A549 (cell line): ENCODE measurements around the gene HIGD1A. TPM values are rescaled to one million over a fixed set of nuclear protein-coding genes. Genes with fewer than 3 reads are reported as not detected.

Experiments
- ATAC-seq, 2 experiments: fragments of 200-7000 bp in 1 of 2; fragments of >200 bp in 1 of 2; cut with Nextera tagmentation in 1 of 2; cut with Tn5 transposase in 1 of 2; 3 replicates each; pipeline versions ENCODE4 v1.8.0 to v1.9.1; 2018 to 2020; ENCODE audit warnings: mild to moderate bottlenecking in 1 of 2, moderate library complexity in 1 of 2
- CTCF ChIA-PET: fragments of 300-600 bp; sonication (Branson Sonifier 250); formaldehyde crosslinking; extraction: SDS; loops from one replicate; lab custom pipeline; 2021; ENCODE audit warnings: antibody characterized with exemption, inconsistent platforms; lab: Yijun Ruan, JAX
- POLR2A ChIA-PET: fragments of 350-600 bp; formaldehyde crosslinking; extraction: SDS; loops from one replicate; lab custom pipeline; 2021; ENCODE audit warnings: antibody characterized with exemption, inconsistent platforms; lab: Yijun Ruan, JAX
- DNase-seq, 2 experiments: peaks; one replicate each; pipeline versions ENCODE4 v3.0.0 to v3.0.0-alpha.2; 2011 to 2016; ENCODE audit warnings: low read depth in 1 of 2, low spot score in 1 of 2
- FAIRE-seq: peaks from 2 replicates; lab custom pipeline; 2011; peaks lifted over from hg19 to GRCh38; lab: Jason Lieb, UNC
- H3K27ac ChIP-seq, 2 experiments: fragments of >200 bp; sonication (Bioruptor Twin); formaldehyde crosslinking; 3 replicates each; pipeline ENCODE4 v1.5.1; 2016 to 2017
- H3K4me1 ChIP-seq: fragments of >200 bp; sonication (Bioruptor Twin); formaldehyde crosslinking; 3 replicates; pipeline ENCODE4 v1.6.1; 2016
- H3K4me2 ChIP-seq: fragments of >200 bp; sonication (Bioruptor Twin); formaldehyde crosslinking; 3 replicates; pipeline ENCODE4 v1.6.1; 2016
- H3K4me3 ChIP-seq: fragments of >200 bp; sonication (Bioruptor Twin); formaldehyde crosslinking; 3 replicates; pipeline ENCODE4 v1.5.1; 2016
- H3K9me3 ChIP-seq: fragments of >200 bp; sonication (Bioruptor Twin); formaldehyde crosslinking; 3 replicates; pipeline ENCODE4 v1.6.1; 2016
- ATOH8 ChIP-seq: fragments of 250-450 bp; sonication (Bioruptor Pico); IDR thresholded peaks from 2 replicates; pipeline ENCODE4 v1.5.0; 2020; ENCODE audit warnings: low read depth, mild to moderate bottlenecking, moderate library complexity
- E2F6 ChIP-seq: IDR thresholded peaks from 2 replicates; pipeline ENCODE4 v1.6.1; 2012; ENCODE audit warnings: low read depth, borderline replicate concordance
- HOXA7 ChIP-seq: fragments of 250-450 bp; sonication (Bioruptor Pico); IDR thresholded peaks from 2 replicates; pipeline ENCODE4 v1.5.0; 2020; ENCODE audit warnings: mild to moderate bottlenecking, moderate library complexity
- JUNB ChIP-seq: fragments of >200 bp; sonication (Bioruptor Twin); formaldehyde crosslinking; IDR thresholded peaks from 2 replicates; pipeline ENCODE4 v1.6.1; 2016
- POLR2AphosphoS2 ChIP-seq: conservative IDR thresholded peaks from 2 replicates; pipeline ENCODE4 v1.6.1; 2012; ENCODE audit warnings: low read length, improper control_type of control experiment, inconsistent platforms
- RAD21 ChIP-seq, 2 experiments: fragments of >200 bp in 1 of 2; sonication (Bioruptor Twin) in 1 of 2; formaldehyde crosslinking in 1 of 2; IDR thresholded peaks in 1 of 2; conservative IDR thresholded peaks in 1 of 2; 2 replicates in 1 of 2; 3 replicates in 1 of 2; pipeline ENCODE4 v1.6.1; 2012 to 2018; ENCODE audit warnings: inconsistent platforms in 1 of 2
- RFX5 ChIP-seq: fragments of 450-650 bp; IDR thresholded peaks from 2 replicates; pipeline ENCODE4 v1.7.1; 2014; ENCODE audit warnings: antibody characterized with exemption, mild to moderate bottlenecking, moderate library complexity
- RNF2 ChIP-seq: fragments of 200-600 bp; sonication (generic); IDR thresholded peaks from 2 replicates; pipeline ENCODE4 v1.6.1; 2016; ENCODE audit warnings: low read depth, mild to moderate bottlenecking, antibody characterized with exemption, moderate library complexity, borderline replicate concordance
- SMC3 ChIP-seq: fragments of >200 bp; sonication (Bioruptor Twin); formaldehyde crosslinking; IDR thresholded peaks from 3 replicates; pipeline ENCODE4 v1.6.1; 2018; ENCODE audit warnings: inconsistent platforms
- TFCP2L1 ChIP-seq: fragments of 250-450 bp; sonication (Bioruptor Pico); IDR thresholded peaks from 2 replicates; pipeline ENCODE4 v1.5.0; 2021; ENCODE audit warnings: mild to moderate bottlenecking
- USF2 ChIP-seq: fragments of 450-650 bp; IDR thresholded peaks from 2 replicates; pipeline ENCODE4 v1.6.1; 2014; ENCODE audit warnings: antibody characterized with exemption
- WGBS: methylation state at CpG from one replicate; pipeline ENCODE4 v1.1.6; 2017; ENCODE audit errors: missing lambda C conversion rate; 5-methylcytosine and 5-hydroxymethylcytosine counted together
- polyA plus RNA-seq, 4 experiments: library from polyadenylated mRNA; depleted of rRNA in 3 of 4; stranded (reverse); fragments of >200 nt; fragmentation: RNase III in 1 of 4; extraction: RNeasy Plus Mini Kit Qiagen cat#74134 plus additional on column Dnase treatment in 1 of 4; gene quantifications; 2 replicates in 3 of 4; 3 replicates in 1 of 4; pipeline ENCODE4 v1.2.3, GENCODE V29; 2011 to 2017
- TF ChIP-seq, protein P1 (sequence below): fragments of 250-450 bp; sonication (Bioruptor Pico); IDR thresholded peaks from 2 replicates; pipeline ENCODE4 v1.5.0; 2021; ENCODE audit warnings: mild to moderate bottlenecking, moderate library complexity, borderline replicate concordance
- TF ChIP-seq, protein P2 (sequence below): fragments of >200 bp; sonication (Bioruptor Twin); formaldehyde crosslinking; IDR thresholded peaks from 3 replicates; pipeline ENCODE4 v1.5.1; 2016

Gene HIGD1A
- polyA plus RNA-seq, 2 of the 4 experiments (the other 2 are of a cell fraction): 146 to 158 TPM

DNA sequence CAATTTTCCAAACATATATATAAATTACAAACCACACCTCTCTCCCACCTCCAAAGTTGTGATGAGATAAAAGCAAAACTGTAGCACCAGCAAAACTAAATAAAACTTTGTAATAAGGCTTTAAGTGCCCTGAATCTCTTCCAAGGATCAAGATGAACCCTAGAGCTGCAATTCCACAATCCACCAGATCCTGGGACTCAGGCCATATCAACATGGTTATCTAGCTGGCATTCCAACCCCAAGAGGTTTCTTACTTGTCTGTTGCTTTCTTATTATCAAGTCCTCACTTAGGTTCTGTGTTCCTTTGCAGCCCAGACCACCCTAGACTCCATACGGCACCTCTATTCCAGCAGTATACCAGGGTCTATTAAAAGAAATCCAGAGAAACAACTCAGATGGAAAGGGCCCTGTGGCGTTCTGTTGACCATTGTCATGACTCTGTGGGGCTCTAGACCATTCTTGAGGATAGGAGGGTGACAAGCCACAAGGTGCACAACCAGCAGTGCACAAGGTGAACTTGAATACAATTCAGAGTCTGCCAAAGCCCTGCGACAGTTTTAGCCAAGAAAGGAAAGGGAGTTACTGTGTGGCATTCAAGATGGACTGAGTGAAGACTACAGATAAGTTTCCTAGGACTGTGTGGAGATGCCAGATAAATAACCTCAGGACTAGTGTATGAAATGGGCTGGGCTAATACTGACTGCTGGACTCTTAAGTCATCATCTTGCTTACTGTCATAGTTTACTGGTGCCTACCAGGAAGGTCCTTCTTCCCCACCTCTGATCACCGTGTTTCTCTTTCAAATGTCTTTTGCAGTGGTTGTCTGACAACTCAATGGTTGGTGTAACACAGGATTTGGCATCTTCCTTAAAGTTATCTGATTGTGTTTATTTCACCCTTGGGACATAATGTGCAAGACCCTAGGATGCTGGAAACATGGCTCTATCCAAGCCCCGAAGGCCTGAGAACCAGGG lies 32.1 kb upstream of the HIGD1A start:
- H3K27ac ChIP-seq: no peak overlapping the region
- no peak for ATAC-seq
- no peak for FAIRE-seq
- CTCF ChIA-PET: no interaction called here
- 44% methylated on average over 5 of the region's 5 CpGs for WGBS
- H3K4me1 ChIP-seq: no peaks in the 10 kb centered on the region
- H3K9me3 ChIP-seq: no peaks in the 10 kb centered on the region
- H3K4me2 ChIP-seq: no peak overlapping the region
- no peak for TF ChIP-seq RNF2
- POLR2A ChIA-PET: no interaction called here
- DNase-seq: no peak
- H3K4me3 ChIP-seq: no peak overlapping the region

- POLR2A ChIA-PET: interaction anchor here (0.6 kb wide), 1 partner anchor 1063 kb away, joined by 3 read pairs; no protein-coding TSS in a partner anchor
- ATAC-seq: peak; percentile 39 to 86; a peak in 4 of 6 replicates
- CTCF ChIA-PET: interaction anchor here (0.6 to 2.8 kb wide), 8 partner anchors 9 to 584 kb away, joined by 3 to 9 read pairs (median 4); no protein-coding TSS in a partner anchor
These were observed 27.0 kb upstream of the HIGD1A start for GRCh38 chr3:42831321-42831713.

More at GRCh38 chr3:42831321-42831713, 27.0 kb upstream of the HIGD1A start:
- DNase-seq (peak; percentile 18 to 57), FAIRE-seq (no peak)
- H3K4me2 ChIP-seq: no peak overlapping the region
- TF ChIP-seq JUNB (no peak), RAD21 (conservative IDR thresholded peaks at IDR 0.05 in 1 of 2, IDR thresholded peaks at IDR 0.05 in 1 of 2) (peak; percentile 33 to 50), ATOH8 (CRISPR knock-in tag) (no peak), USF2 (no peak), HOXA7 (CRISPR knock-in tag) (no peak), POLR2AphosphoS2 (no peak), E2F6 (no peak), RFX5 (no peak), TFCP2L1 (CRISPR knock-in tag) (no peak), SMC3 (0 out of 3 replicates have a peak, but pooled peaks have one; percentile 24)
- TF ChIP-seq, protein P1, sequence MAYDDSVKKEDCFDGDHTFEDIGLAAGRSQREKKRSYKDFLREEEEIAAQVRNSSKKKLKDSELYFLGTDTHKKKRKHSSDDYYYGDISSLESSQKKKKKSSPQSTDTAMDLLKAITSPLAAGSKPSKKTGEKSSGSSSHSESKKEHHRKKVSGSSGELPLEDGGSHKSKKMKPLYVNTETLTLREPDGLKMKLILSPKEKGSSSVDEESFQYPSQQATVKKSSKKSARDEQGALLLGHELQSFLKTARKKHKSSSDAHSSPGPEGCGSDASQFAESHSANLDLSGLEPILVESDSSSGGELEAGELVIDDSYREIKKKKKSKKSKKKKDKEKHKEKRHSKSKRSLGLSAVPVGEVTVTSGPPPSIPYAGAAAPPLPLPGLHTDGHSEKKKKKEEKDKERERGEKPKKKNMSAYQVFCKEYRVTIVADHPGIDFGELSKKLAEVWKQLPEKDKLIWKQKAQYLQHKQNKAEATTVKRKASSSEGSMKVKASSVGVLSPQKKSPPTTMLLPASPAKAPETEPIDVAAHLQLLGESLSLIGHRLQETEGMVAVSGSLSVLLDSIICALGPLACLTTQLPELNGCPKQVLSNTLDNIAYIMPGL (CRISPR knock-in tag): no peak
- TF ChIP-seq, protein P2, sequence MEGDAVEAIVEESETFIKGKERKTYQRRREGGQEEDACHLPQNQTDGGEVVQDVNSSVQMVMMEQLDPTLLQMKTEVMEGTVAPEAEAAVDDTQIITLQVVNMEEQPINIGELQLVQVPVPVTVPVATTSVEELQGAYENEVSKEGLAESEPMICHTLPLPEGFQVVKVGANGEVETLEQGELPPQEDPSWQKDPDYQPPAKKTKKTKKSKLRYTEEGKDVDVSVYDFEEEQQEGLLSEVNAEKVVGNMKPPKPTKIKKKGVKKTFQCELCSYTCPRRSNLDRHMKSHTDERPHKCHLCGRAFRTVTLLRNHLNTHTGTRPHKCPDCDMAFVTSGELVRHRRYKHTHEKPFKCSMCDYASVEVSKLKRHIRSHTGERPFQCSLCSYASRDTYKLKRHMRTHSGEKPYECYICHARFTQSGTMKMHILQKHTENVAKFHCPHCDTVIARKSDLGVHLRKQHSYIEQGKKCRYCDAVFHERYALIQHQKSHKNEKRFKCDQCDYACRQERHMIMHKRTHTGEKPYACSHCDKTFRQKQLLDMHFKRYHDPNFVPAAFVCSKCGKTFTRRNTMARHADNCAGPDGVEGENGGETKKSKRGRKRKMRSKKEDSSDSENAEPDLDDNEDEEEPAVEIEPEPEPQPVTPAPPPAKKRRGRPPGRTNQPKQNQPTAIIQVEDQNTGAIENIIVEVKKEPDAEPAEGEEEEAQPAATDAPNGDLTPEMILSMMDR: peak; percentile 42
- no peak overlapping the region for H3K27ac ChIP-seq
- H3K4me3 ChIP-seq: no peak overlapping the region
- H3K9me3 ChIP-seq: no peaks in the 10 kb centered on the region
- WGBS: 15% methylated on average over 3 of the region's 3 CpGs
- H3K4me1 ChIP-seq: 0 out of 3 replicates have a peak, but pooled peaks cover 3% of the 10 kb centered on the region
